ENCODE results near the gene PILRB.

- TF ChIP-seq CTCF (IDR thresholded peaks at IDR 0.05) (no peak), POLR2AphosphoS5 (IDR thresholded peaks at IDR 0.05) (no peak)
Observed at GRCh38 chr7:100406767-100407166, 48.9 kb downstream of the PILRB start.

All from transverse colon (tissue), 4 donors.